H1 (cell line): ENCODE data around the gene PCDHGA8. TPM values are rescaled to one million over a fixed set of nuclear protein-coding genes. Genes with fewer than 3 reads are reported as not detected.

ENCODE experiments used
- MAX ChIP-seq: IDR thresholded peaks from 2 replicates; pipeline ENCODE4 v1.6.1; 2012; ENCODE audit warnings: inconsistent platforms
- TBP ChIP-seq: IDR thresholded peaks from 2 replicates; pipeline ENCODE4 v1.6.1; 2011; ENCODE audit warnings: low read depth, low read length, improper control_type of control experiment
- polyA plus RNA-seq, 7 experiments: library from polyadenylated mRNA; depleted of rRNA in 3 of 7; stranded (reverse) in 5 of 7; unstranded in 2 of 7; fragments of >200 nt in 5 of 7; fragments of 200-250 nt in 2 of 7; gene quantifications; 1 replicate in 5 of 7; 2 replicates in 1 of 7; 4 replicates in 1 of 7; pipeline versions ENCODE4 v1.2.1 to v1.2.3, GENCODE V29; 2011 to 2013; ENCODE audit warnings: missing spikeins in 2 of 7, mixed read lengths in 2 of 7
- total RNA-seq: library from RNA; stranded (reverse); fragmentation: NEBNext Ultra II Directional; extraction: Animal tissue kit (Norgen Biotek cat#: 25700); gene quantifications from 2 replicates; pipeline ENCODE4 v1.2.1, GENCODE V29; 2021

The PCDHGA8 gene
- total and polyA plus RNA-seq, 2 of the 8 experiments (the other 6 are each of a cell fraction or from before 2014, with no cell fraction given), result 0.79 to 1.4 TPM

GRCh38 chr5:141411575-141411974, 19.1 kb downstream of the PCDHGA8 start (continued):
- TF ChIP-seq MAX (no peak), TBP (no peak)
